Measurements from ENCODE around the gene SAXO1.

Gene SAXO1

GRCh38 chr9:18973348-18973747, 59.7 kb downstream of the SAXO1 start:
- TF ChIP-seq, protein P1, sequence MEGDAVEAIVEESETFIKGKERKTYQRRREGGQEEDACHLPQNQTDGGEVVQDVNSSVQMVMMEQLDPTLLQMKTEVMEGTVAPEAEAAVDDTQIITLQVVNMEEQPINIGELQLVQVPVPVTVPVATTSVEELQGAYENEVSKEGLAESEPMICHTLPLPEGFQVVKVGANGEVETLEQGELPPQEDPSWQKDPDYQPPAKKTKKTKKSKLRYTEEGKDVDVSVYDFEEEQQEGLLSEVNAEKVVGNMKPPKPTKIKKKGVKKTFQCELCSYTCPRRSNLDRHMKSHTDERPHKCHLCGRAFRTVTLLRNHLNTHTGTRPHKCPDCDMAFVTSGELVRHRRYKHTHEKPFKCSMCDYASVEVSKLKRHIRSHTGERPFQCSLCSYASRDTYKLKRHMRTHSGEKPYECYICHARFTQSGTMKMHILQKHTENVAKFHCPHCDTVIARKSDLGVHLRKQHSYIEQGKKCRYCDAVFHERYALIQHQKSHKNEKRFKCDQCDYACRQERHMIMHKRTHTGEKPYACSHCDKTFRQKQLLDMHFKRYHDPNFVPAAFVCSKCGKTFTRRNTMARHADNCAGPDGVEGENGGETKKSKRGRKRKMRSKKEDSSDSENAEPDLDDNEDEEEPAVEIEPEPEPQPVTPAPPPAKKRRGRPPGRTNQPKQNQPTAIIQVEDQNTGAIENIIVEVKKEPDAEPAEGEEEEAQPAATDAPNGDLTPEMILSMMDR (IDR thresholded peaks at IDR 0.05; ENCODE audit: low read depth, low read length, missing control alignments): no peak
- no peak overlapping the region for H3K4me3 ChIP-seq (replicated peaks; ENCODE audit: low read depth, low read length)
- no peak for DNase-seq (ENCODE audit: extremely low read depth, low read depth)

DNA sequence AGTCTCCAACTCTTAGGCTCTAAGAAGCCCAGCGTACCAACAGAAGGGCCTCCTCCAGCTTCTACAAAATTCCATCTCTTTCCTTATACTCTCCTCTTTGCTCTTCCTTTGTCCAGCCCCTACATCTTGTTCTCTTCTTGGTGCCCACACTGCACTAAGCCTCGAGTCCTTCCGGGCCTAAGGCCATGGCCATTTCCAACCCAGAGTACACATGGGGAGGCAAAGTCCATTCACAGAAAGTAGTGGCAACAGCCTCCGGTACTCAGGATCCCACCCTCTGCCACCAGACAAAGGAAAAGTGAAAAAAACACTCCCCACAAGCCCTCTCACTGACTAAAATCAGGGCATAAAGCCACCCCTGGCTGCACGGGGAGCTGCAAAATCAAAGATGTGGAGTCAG, 60.3 kb downstream of the SAXO1 start:
- TF ChIP-seq, protein P1 (IDR thresholded peaks at IDR 0.05; ENCODE audit: low read depth, low read length, missing control alignments): no peak
- DNase-seq (ENCODE audit: extremely low read depth, low read depth): no peak
- no peak overlapping the region for H3K4me3 ChIP-seq (replicated peaks; ENCODE audit: low read depth, low read length)

DNA sequence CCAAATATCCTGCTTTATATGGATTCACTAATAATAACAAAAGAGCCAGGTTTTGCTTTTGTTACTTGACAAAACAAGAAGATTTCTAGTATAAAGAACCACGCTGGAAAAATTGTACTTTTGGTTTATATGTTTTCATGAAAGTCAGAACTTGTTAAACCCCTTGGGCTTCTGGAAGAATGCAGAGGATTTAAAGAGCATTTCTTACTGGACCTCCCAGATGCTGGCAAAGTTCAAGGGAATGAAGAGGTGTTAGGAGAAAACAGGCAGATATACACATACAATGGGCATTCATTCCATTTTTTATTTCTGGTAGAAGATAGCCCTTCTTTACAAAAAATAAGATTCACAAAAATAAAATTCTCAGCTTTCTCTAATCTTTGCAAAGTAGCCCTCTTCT, 61.1 kb downstream of the SAXO1 start:
- H3K4me3 ChIP-seq (replicated peaks; ENCODE audit: low read depth, low read length): no peak overlapping the region
- no peak for DNase-seq (ENCODE audit: extremely low read depth, low read depth)
- TF ChIP-seq, protein P1 (IDR thresholded peaks at IDR 0.05; ENCODE audit: low read depth, low read length, missing control alignments): no peak

GRCh38 chr9:18971404-18971803, 61.6 kb downstream of the SAXO1 start:
- TF ChIP-seq, protein P1 (IDR thresholded peaks at IDR 0.05; ENCODE audit: low read depth, low read length, missing control alignments): no peak
- no peak for DNase-seq (ENCODE audit: extremely low read depth, low read depth)
- no peak overlapping the region for H3K4me3 ChIP-seq (replicated peaks; ENCODE audit: low read depth, low read length)

DNA sequence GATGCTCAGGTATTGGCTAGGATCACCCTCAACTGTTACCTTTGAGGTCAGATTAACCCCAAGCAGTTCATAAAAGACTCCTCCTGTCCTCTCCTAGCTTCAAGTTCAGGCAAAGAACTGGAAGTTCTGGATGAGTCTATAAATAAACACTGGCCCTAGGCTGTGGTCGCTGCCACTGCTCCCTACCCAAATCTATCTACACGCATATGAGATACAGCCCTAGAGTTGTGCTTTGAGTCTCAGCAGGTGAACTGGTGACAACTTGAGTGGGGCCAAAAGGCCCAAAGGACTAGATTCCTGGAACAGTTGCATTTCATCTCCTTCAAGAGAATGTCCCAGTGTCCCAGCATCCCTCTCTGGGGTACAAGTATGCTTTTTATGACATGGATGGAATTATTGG, 62.6 kb downstream of the SAXO1 start:
- no peak for DNase-seq (ENCODE audit: extremely low read depth, low read depth)
- H3K4me3 ChIP-seq (replicated peaks; ENCODE audit: low read depth, low read length): no peak overlapping the region
- TF ChIP-seq, protein P1 (IDR thresholded peaks at IDR 0.05; ENCODE audit: low read depth, low read length, missing control alignments): no peak

GRCh38 chr9:18969128-18969527, 63.9 kb downstream of the SAXO1 start:
- TF ChIP-seq, protein P1 (IDR thresholded peaks at IDR 0.05; ENCODE audit: low read depth, low read length, missing control alignments): no peak
- H3K4me3 ChIP-seq (replicated peaks; ENCODE audit: low read depth, low read length): no peak overlapping the region
- no peak for DNase-seq (ENCODE audit: extremely low read depth, low read depth)

DNA sequence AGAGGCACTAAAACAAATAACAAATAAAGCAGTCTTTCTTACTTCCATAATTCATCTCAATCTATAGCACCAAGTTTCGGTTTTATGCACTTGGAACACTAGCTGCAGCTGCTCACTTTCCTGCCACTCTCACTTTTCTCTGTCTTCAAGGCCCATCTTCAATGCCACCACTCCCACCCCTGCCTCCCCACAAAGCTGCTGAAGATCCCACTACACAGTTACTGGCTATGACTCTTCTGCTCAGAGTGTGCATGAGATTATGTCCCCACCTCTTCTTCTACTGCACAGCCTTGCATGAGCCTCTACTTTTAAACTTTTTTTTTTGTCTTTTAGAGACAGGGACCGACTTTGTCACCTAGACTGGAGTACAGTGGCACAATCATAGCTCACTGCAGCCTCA, 77.4 kb downstream of the SAXO1 start:
- TF ChIP-seq, protein P1 (IDR thresholded peaks at IDR 0.05; ENCODE audit: low read depth, low read length, missing control alignments): no peak

More for the DNA sequence above, 77.4 kb downstream of the SAXO1 start:
- H3K4me3 ChIP-seq (replicated peaks; ENCODE audit: low read depth, low read length): no peak overlapping the region
- DNase-seq (ENCODE audit: extremely low read depth, low read depth): no peak
